BJ (cell line): ENCODE measurements around the gene CABP1. TPM values are rescaled to one million over a fixed set of nuclear protein-coding genes. Genes with fewer than 3 reads are reported as not detected.
"Not testable (repeated sequence)": the region's sequence is repeated elsewhere in the genome, so short reads cannot be mapped to it uniquely, and the experiment has no call there.

ENCODE experiments used
- CTCF ChIA-PET: fragments of 350-600 bp; formaldehyde crosslinking; extraction: SDS; loops from one replicate; lab custom pipeline; 2021; ENCODE audit warnings: antibody characterized with exemption, inconsistent platforms; lab: Yijun Ruan, JAX
- POLR2A ChIA-PET: fragments of 300-600 bp; sonication (Branson Sonifier 250); formaldehyde crosslinking; extraction: SDS; loops from one replicate; lab custom pipeline; 2021; ENCODE audit warnings: antibody characterized with exemption; lab: Charles Lee
- DNase-seq: peaks from one replicate; pipeline ENCODE4 v3.0.0-alpha.2; 2011; ENCODE audit warnings: low read depth
- H3K27me3 ChIP-seq: 2 replicates; pipeline ENCODE4 v1.6.0; 2011; ENCODE audit warnings: low read length; ENCODE audit not compliant: control insufficient read depth, insufficient read depth
- H3K36me3 ChIP-seq: 2 replicates; pipeline ENCODE4 v1.5.1; 2011; ENCODE audit warnings: low read length; ENCODE audit not compliant: control insufficient read depth, insufficient read depth
- H3K4me3 ChIP-seq: 2 replicates; pipeline ENCODE4 v1.5.1; 2011; ENCODE audit warnings: low read depth, mild to moderate bottlenecking, control low read depth, low read length
- CTCF ChIP-seq: IDR thresholded peaks from 2 replicates; pipeline ENCODE4 v1.5.1; 2011; ENCODE audit warnings: low read depth, mild to moderate bottlenecking, control low read depth, inconsistent platforms, low read length, moderate library complexity; ENCODE audit not compliant: insufficient read depth
- polyA plus RNA-seq: library from polyadenylated mRNA; depleted of rRNA; stranded (reverse); fragments of >200 nt; gene quantifications from 2 replicates; pipeline ENCODE4 v1.2.3, GENCODE V29; 2011

Gene CABP1
- polyA plus RNA-seq, 1 experiment: not detected

- ChIA-PET POLR2A (interaction anchor here (0.6 kb wide), 1 partner anchor 28 kb away, joined by 9 read pairs; no protein-coding TSS in a partner anchor), CTCF (interaction anchor here (0.8 kb wide), 1 partner anchor 35 kb away, joined by 3 read pairs; no protein-coding TSS in a partner anchor)
- DNase-seq: no peak
- peaks cover 13% of the 10 kb centered on the region for H3K27me3 ChIP-seq
- H3K4me3 ChIP-seq: no peak overlapping the region
- H3K36me3 ChIP-seq: no peaks in the 10 kb centered on the region
- TF ChIP-seq CTCF: no peak
These were observed 25.6 kb upstream of the CABP1 start for GRCh38 chr12:120614848-120615247.

DNA sequence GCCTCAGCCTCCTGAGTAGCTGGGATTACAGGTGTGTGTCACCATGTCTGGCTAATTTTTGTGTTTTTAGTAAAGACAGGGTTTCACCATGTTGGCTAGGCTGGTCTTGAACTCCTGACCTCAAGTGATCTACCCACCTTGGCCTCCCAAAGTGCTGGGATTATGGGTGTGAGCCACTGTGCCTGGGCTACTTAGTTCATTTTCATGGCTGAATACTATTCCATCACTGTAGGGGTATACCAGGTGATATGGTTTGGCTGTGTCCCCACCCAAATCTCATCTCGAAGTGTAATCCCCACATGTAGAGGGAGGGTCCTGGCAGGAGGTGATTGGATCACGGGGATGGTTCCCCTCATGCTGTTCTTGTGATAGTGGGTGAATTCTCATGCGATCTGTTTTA is 23.2 kb upstream of the CABP1 start:
- POLR2A ChIA-PET, H3K27me3 ChIP-seq, H3K4me3 ChIP-seq, DNase-seq, H3K36me3 ChIP-seq, CTCF ChIA-PET: not testable (repeated sequence)

DNA sequence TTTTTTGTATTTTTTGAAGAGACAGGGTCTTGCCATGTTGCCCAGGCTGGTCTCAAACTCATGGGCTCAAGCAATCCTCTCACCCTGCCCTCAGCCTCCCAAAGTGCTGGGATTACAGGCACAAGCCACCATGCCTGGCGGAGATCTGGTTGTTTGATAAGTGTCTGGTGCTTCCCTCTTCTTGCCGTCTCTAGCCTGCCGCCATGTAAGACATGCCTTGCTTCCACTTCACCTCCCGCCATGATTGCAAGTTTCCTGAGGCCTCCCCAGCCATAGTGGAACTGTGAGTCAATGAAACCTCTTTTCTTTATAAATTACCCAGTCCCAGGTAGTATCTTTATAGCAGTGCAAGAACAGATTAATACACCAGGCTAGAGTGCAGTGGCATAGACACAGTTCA is 22.7 kb upstream of the CABP1 start:
- H3K36me3 ChIP-seq, H3K27me3 ChIP-seq, CTCF ChIA-PET, H3K4me3 ChIP-seq, POLR2A ChIA-PET, DNase-seq: not testable (repeated sequence)

- CTCF ChIA-PET: interaction anchor here (0.6 to 1.2 kb wide), 2 partner anchors 17 to 80 kb away, joined by 3 to 4 read pairs; no protein-coding TSS in a partner anchor
- POLR2A ChIA-PET: no interaction called here
- Histone ChIP-seq H3K4me3 (no peak overlapping the region), H3K27me3 (peaks cover 8% of the 10 kb centered on the region), H3K36me3 (no peaks in the 10 kb centered on the region)
- DNase-seq: no peak
- no peak for TF ChIP-seq CTCF
These were observed 21.3 kb upstream of the CABP1 start for GRCh38 chr12:120618954-120619615.

DNA sequence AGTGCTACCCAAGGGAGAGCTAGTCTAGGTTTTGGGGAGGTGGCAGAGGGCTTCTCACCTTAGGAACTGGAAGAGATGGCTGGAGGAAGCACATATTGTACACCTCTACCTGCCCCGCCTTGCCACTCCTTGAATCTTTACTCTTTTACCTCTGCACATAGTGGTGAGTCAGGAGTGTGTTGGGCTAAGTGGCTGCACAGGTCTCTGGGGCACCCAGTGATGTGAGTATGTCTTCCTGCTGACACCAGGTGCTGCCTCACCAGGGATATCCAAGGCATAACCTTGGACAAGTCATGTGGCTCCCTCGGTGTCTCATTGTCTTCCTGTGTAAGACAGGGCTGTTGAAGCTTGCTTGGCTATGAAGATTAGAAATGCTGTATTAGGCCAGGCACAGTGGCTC is 19.8 kb upstream of the CABP1 start:
- POLR2A ChIA-PET: no interaction called here
- CTCF ChIA-PET: no interaction called here
- TF ChIP-seq CTCF: no peak

GRCh38 chr12:120625557-120626419 is 14.6 kb upstream of the CABP1 start:
- no peaks in the 10 kb centered on the region for H3K36me3 ChIP-seq
- POLR2A ChIA-PET: no interaction called here
- CTCF ChIA-PET: no interaction called here

More for the DNA sequence above, 19.8 kb upstream of the CABP1 start:
- H3K27me3 ChIP-seq: peaks cover 8% of the 10 kb centered on the region
- no peak overlapping the region for H3K4me3 ChIP-seq
- H3K36me3 ChIP-seq: no peaks in the 10 kb centered on the region
- DNase-seq: no peak

More at GRCh38 chr12:120625557-120626419, 14.6 kb upstream of the CABP1 start:
- no peak for TF ChIP-seq CTCF
- peaks cover 7% of the 10 kb centered on the region for H3K27me3 ChIP-seq
- no peak overlapping the region for H3K4me3 ChIP-seq
- no peak for DNase-seq
